Nucleus accumbens (tissue), 56 donors: ENCODE results near the gene PTCRA.

Source experiments
- DNase-seq, 56 donors: peaks; one replicate each; lab custom pipeline; 2025; lab: John Stamatoyannopoulos, UW

PTCRA gene

GRCh38 chr6:42968783-42969182, 52.9 kb downstream of the PTCRA start:
- DNase-seq, result no peak

- no peak for DNase-seq
These were observed 53.6 kb downstream of the PTCRA start for GRCh38 chr6:42969431-42969830.

- peak in 1 of 56 donors; percentile 12 for DNase-seq
These were observed 54.1 kb downstream of the PTCRA start for GRCh38 chr6:42969934-42970333.

- DNase-seq, result no peak
These were observed 55.2 kb downstream of the PTCRA start for GRCh38 chr6:42970871-42971612.

GRCh38 chr6:42971746-42972327, 56.0 kb downstream of the PTCRA start:
- no peak for DNase-seq

- DNase-seq, result no peak
These were observed 58.1 kb downstream of the PTCRA start for GRCh38 chr6:42973926-42974325.

GRCh38 chr6:42974919-42975505, 59.2 kb downstream of the PTCRA start:
- DNase-seq, result no peak
